ENCODE measurements around the gene FLYWCH2. TPM values are rescaled to one million over a fixed set of nuclear protein-coding genes. Genes with fewer than 3 reads are reported as not detected.

FLYWCH2 gene
- total and polyA plus RNA-seq, 2 of the 4 experiments (the other 2 are of a cell fraction) = 42.3 to 66.3 TPM

GRCh38 chr16:2856061-2856670 lies 26.8 kb upstream of the FLYWCH2 start:
- H2AK9ac ChIP-seq (replicated peaks; ENCODE audit: low read depth, low read length, poor library complexity) = no peak overlapping the region
- H3K23ac ChIP-seq (ENCODE audit: low read depth, low read length) = no peak overlapping the region
- ChIA-PET CTCF (no interaction called here), POLR2A (ENCODE audit: unreplicated experiment) (no interaction called here)
- no TSS peak for BruUV-seq (replicated peaks)
- TF ChIP-seq CTCF (conservative IDR thresholded peaks at IDR 0.05; ENCODE audit: low read depth, low read length) = no peak
- 82% methylated on average over 13 of the region's 14 CpGs; no CpG with 5 or more reads in 1 of the 2 experiments for WGBS, 2 experiments (ENCODE audit: extremely low coverage in 2 of 2, insufficient read length in 1 of 2)
- peaks cover 13% of the 10 kb centered on the region for H3K9me3 ChIP-seq (ENCODE audit: control insufficient read depth, insufficient read depth, low read length)
- H3K9me1 ChIP-seq (ENCODE audit: insufficient read depth, low read length) = no peaks in the 10 kb centered on the region
- H4K5ac ChIP-seq (ENCODE audit: low read depth, low read length) = no peak overlapping the region
- peak; percentile 60; the same call in 1 of the 2 replicates for ATAC-seq (ENCODE audit: low read depth)
- no peak overlapping the region; the same call in 1 of the 2 replicates for H2AK5ac ChIP-seq (ENCODE audit: low read depth, low read length)
- in situ Hi-C loops (cut with MboI; ENCODE audit: low sequenced_read_pairs) = no loop called here
- no peak overlapping the region for H3K4ac ChIP-seq (ENCODE audit: low read depth, low read length)
- H2AFZ ChIP-seq (replicated peaks; ENCODE audit: low read length, poor library complexity) = no peak overlapping the region
- no peak overlapping the region for H3K18ac ChIP-seq (ENCODE audit: low read depth, low read length)
- no peak for DNase-seq
- no peak overlapping the region for H2BK5ac ChIP-seq (ENCODE audit: low read depth, low read length, poor library complexity, severe bottlenecking)
- no peak overlapping the region for H2BK15ac ChIP-seq (ENCODE audit: low read depth, low read length)
- H2BK120ac ChIP-seq (ENCODE audit: low read depth, low read length) = no peak overlapping the region
- H3K4me3 ChIP-seq (ENCODE audit: insufficient read depth, low read depth, low read length) = no peak overlapping the region
- no peaks in the 10 kb centered on the region for H4K20me1 ChIP-seq (ENCODE audit: insufficient read depth, low read length)
- no peak overlapping the region for H3K56ac ChIP-seq (ENCODE audit: extremely low read depth, insufficient read depth, low read length)
- H3K27me3 ChIP-seq (ENCODE audit: control insufficient read depth, insufficient read depth, low read length) = peaks cover 21% of the 10 kb centered on the region
- H3K79me1 ChIP-seq (ENCODE audit: low read depth in 1 of 2, low read length in 2 of 2) = no peaks in the 10 kb centered on the region
- no peak overlapping the region for H2BK20ac ChIP-seq (ENCODE audit: low read depth, low read length)
- H3K9ac ChIP-seq (ENCODE audit: low read depth, low read length) = no peak overlapping the region
- H3K36me3 ChIP-seq (ENCODE audit: control insufficient read depth, insufficient read depth, low read length) = no peaks in the 10 kb centered on the region
- no peak overlapping the region for H3K4me2 ChIP-seq (ENCODE audit: low read depth, low read length)
- no peak overlapping the region for H4K91ac ChIP-seq (ENCODE audit: insufficient read depth, low read depth, low read length)
- intact Hi-C loops (cut with micrococcal nuclease) = no loop called here
- dilution Hi-C loops (cut with HindIII; ENCODE audit: low sequenced_read_pairs, unreplicated experiment) = no loop called here
- H3K4me1 ChIP-seq (ENCODE audit: control insufficient read depth, insufficient read depth, low read length) = 0 out of 2 replicates have a peak, but pooled peaks cover 2% of the 10 kb centered on the region
- H3K14ac ChIP-seq (replicated peaks; ENCODE audit: low read depth, low read length) = no peak overlapping the region
- H3K27ac ChIP-seq (ENCODE audit: insufficient read depth, low read length) = no peak overlapping the region
- H4K8ac ChIP-seq (ENCODE audit: low read depth in 2 of 2, low read length in 2 of 2) = no peak overlapping the region
